ENCODE data around the gene GTPBP10.

GTPBP10 gene

DNA sequence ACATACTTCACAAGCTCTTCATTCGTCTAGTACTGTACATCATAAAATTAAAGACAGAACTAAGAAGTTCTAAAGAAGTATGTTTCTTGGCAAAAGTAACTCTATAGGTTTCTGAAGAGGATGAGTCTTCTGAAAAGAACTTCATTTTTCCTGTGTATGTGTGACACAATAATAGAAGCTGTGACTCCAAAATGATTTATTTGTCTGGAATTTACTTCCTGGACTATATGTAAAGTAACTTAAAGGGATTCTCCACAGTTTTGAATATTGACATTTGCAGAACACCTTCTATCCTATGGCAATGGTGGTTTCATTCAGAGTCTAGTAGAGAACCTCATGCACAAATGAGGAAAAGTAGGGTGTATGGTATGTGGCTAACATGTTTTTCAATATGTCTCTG, 36.9 kb downstream of the GTPBP10 start:
- no peak for DNase-seq

DNA sequence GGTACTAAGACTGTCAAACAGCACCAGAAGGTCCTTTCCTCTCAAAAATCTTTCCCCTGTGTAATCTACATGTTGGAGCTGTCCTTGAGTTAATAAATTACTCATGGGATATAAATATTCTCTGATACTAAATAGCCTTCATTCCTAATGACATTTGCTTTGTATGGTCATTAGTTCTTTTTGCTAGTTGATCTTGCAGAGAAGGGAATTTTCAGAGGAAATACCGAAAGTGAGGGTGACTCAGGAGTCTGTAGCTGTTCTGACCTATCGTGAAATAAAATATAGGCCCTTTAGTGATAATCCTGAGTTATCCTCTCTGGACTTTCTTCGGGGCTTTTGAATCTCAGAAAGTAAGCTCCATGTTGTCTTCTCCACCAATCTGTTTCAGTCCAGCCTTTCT, 37.3 kb downstream of the GTPBP10 start:
- no peak for DNase-seq

DNA sequence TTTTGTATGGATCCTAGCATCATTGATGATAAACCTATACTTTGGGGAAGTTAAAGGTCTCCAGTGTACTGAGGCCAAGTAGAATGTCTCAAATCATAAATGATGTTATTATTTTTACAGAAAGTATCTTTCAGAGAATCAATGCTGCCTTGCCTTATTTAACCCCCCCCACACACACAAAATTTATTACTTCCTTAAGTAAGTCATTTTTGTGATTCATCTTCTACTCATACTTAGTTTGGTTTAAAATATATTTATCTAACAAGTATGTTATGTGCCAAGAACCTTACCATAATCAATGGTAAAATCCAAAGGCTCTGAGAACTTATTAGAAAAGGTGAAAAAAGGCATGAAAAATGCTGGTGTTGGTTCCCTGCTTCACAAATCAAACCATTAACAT, 37.9 kb downstream of the GTPBP10 start:
- no peak for DNase-seq

GRCh38 chr7:90387470-90388240, 41.1 kb downstream of the GTPBP10 start:
- DNase-seq, result peak; percentile 11

- no peak for DNase-seq
Measured at GRCh38 chr7:90390926-90391325, 44.4 kb downstream of the GTPBP10 start.

DNA sequence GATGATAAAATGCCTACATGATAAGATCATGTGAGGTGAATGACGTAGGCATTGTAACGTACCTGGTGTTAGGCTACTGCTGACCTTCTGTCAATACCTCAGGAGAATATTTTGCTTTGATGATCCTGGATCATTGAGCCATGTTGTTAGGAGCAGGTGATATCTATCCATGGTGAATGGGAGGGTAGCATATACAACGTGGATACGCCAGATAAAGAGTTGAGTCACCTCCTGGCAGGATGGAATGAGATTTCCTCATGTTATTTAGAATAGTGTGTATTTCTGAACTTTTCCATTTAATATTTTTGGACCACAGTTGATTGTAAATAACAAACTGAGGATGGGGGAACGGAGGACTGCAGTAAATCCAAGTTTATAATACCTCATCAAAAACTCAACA, 45.0 kb downstream of the GTPBP10 start:
- DNase-seq, result no peak

GRCh38 chr7:90396420-90396819, 49.9 kb downstream of the GTPBP10 start:
- no peak for DNase-seq

GRCh38 chr7:90401989-90402388, 55.5 kb downstream of the GTPBP10 start:
- DNase-seq, result peak; percentile 70

DNA sequence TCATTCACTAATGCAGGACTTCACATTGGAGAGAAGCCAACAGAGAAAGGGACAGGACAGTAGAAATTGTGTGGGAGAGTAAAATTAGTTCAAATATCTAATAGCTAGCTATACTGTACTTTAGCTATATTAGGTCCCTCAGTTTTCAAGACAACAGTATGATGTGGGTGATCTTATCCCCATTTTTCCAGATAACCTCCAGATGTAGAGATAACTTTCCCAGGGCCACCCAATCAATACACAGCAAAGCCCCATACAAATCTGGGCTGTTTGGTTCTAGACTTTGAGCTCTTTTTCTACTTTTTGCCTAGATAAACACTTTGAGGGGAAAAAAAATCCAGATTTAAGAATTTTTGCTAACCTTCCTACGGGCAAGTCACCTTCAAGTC, 56.3 kb downstream of the GTPBP10 start:
- DNase-seq, result no peak

- DNase-seq, result peak; percentile 96
Measured at GRCh38 chr7:90403174-90404113, 56.9 kb downstream of the GTPBP10 start, which contains the start of gene CLDN12. CLDN12 (plus strand) TSS chr7:90403461; CDS start chr7:90412677, 9,216 bp downstream.

- no peak for DNase-seq
Measured at GRCh38 chr7:90404777-90405176, 58.3 kb downstream of the GTPBP10 start.

- DNase-seq, result no peak
Measured at GRCh38 chr7:90407484-90407821, 60.9 kb downstream of the GTPBP10 start.

GRCh38 chr7:90408142-90408541, 61.6 kb downstream of the GTPBP10 start:
- no peak for DNase-seq

DNA sequence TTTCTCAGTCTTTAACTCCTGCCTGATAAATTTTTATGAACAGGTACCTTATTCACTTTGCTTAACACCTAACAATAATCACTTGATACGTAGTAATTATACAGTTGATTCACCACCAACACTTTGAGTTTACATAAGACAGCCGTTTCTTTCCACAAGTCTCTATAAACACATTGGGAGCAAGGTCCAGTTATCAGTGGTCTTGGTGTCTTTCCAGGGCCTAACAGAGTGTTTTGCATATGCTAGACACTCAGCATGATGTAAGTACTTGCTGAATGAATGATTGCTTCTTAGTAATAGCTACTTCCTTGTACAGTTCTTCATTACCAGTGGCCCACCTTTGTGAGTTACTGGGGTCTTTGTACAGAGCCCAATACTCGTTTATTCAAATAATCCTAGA, 63.2 kb downstream of the GTPBP10 start:
- DNase-seq, result no peak

- DNase-seq, result no peak
Measured at GRCh38 chr7:90411510-90411909, 65.0 kb downstream of the GTPBP10 start.

DNA sequence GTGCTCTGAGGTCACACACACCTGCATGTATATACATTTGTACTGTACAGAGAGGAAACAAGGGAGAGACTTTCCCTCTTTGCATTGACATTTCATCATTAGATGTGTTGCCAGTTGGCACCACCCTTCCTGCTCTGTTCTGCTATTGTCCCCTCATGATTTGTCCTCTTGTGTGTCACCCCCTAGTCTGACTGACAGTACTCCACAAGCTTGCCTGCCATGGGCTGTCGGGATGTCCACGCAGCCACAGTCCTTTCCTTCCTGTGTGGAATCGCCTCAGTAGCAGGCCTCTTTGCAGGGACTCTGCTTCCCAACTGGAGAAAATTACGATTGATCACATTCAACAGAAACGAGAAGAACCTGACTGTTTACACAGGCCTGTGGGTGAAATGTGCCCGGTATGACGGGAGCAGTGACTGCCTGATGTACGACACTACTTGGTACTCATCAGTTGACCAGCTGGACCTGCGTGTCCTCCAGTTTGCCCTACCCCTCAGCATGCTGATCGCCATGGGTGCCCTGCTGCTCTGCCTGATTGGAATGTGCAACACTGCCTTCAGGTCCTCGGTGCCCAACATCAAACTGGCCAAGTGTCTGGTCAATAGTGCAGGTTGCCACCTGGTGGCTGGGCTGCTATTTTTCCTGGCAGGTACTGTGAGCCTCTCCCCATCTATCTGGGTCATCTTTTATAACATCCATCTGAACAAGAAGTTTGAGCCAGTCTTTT, 66.1 kb downstream of the GTPBP10 start:
- DNase-seq, result peak; percentile 45

GRCh38 chr7:90413185-90413528, 66.6 kb downstream of the GTPBP10 start:
- DNase-seq, result no peak

- no peak for DNase-seq
Measured at GRCh38 chr7:90421651-90422050, 75.1 kb downstream of the GTPBP10 start.

GRCh38 chr7:90424720-90425119, 78.2 kb downstream of the GTPBP10 start:
- DNase-seq, result no peak

DNA sequence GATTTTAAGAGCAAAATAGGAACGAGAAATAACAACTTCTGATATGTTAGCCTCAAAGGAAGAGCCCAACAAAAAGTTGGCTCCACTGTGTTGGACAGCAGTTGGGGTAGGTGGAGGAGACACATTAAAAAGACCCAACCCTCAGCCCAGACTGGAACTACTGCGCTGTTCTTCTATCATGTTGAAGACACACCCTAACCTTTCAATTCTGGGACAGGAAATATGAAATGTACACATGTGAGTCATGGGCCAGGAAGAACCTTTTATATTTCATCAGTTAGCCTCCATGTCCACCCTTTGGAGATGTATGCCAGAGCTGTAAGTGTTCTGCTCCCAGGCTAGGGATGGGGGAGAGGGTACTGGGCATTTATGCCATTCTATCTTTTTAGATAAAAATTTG, 78.9 kb downstream of the GTPBP10 start:
- no peak for DNase-seq

DNA sequence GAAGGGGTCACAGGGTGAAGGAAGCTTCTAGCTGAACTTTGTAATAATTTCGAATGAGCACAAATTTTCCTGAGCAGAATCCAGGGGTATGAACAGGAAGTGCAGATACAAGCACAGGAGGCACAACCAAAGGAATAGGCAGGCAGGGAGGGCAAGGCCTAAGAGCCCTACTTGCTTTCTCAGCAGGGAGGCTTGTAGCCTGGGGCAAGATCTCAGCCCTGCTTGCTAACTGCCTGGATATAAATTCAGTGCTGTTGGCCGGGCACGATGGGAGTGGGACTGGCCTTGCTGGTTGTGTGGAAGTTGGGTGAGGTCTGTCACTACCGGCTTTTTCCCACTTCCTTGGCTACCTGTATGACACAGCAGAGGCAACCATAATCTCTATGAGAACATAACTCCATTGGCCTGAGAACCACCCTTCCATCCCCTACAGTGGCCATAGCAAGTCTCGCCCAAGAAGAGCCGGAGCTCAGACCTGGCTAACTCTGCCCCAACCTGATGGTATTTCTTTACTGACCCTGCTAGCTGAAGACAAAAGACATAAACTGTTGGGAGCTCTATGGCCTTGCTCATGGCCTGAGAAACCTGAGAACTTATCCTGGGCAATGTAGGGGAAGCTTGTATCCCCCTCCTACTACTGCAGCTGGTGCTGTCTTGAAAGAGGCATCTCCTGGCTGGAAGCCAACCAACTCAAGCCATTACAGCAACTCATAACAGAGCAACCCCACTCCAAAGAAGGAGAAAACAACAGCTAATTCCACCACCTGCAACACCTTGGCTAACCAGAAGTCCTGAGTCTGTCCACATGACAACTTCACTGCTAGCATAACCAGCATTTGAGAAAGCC, 84.3 kb downstream of the GTPBP10 start:
- DNase-seq, result no peak

DNA sequence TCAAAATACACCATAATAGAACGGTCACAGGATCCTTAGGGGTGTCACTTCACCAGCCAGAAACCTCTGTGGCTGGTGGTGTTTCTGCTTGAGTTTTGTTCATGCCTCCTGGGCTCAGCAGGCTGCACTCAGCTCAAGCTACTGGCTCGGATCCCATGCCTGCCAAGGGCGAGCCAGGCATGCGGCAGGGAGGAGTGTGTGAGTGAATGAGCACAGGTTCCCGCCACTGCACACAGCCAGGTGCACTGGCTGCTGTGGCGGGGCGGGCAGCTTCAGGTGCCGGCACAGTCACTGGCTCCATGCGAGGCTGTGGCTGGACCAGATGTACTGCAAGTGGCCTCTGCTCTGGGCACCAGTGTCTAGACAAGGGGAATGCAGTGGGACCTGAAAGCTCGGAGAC, 86.2 kb downstream of the GTPBP10 start:
- DNase-seq, result no peak

DNA sequence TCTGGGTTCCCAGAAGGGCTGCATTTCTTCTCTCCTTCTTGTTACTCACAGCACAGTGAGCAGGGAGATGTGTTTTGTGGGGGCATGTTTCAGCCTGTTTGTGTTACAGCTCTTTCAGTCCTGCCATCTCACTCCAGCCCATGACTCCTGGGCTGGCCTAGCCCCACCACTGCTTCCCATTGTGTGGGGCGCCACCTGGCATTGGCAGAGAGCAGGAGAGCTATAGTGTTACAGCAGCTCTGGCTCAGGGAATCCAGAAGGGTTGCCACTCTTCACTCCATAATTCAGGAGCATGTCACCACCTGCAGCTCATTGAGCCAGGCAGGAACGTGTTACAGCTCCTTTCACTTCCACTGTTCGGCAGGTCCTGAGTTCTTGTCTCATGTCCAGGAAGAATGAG, 86.7 kb downstream of the GTPBP10 start:
- no peak for DNase-seq

Measured in hematopoietic multipotent progenitor cell treated with erythropoietin and hydrocortisone succinate and interleukin-3 and kit ligand, for 6 days (in vitro differentiated cells).